RWPE2 (cell line): ENCODE results near the gene CDKN2A.
A peak's percentile ranks its signal among the peaks of the same experiment; 100 is the strongest.
"Not testable (repeated sequence)": the region's sequence is repeated elsewhere in the genome, so short reads cannot be mapped to it uniquely, and the experiment has no call there.

Experiments
- ATAC-seq: fragments of 200-7000 bp; cut with Tn5 transposase; 3 replicates; pipeline ENCODE4 v1.9.1; 2021; ENCODE audit warnings: low read depth
- DNase-seq: peaks from one replicate; pipeline ENCODE4 v3.0.0-alpha.2; 2020; ENCODE audit warnings: low spot score
- H3K27ac ChIP-seq: fragments of 450-650 bp; 2 replicates; pipeline ENCODE4 v1.5.1; 2017; ENCODE audit warnings: mild to moderate bottlenecking; ENCODE audit not compliant: poor library complexity, severe bottlenecking
- H3K27me3 ChIP-seq: fragments of 250-450 bp; sonication (Bioruptor Pico); 2 replicates; pipeline ENCODE4 v1.5.1; 2021; ENCODE audit warnings: mild to moderate bottlenecking, moderate library complexity; ENCODE audit not compliant: insufficient read depth, poor library complexity, severe bottlenecking
- H3K36me3 ChIP-seq: fragments of 250-450 bp; sonication (Bioruptor Pico); 2 replicates; pipeline ENCODE4 v1.5.1; 2020; ENCODE audit warnings: low read depth, mild to moderate bottlenecking, moderate library complexity
- H3K4me1 ChIP-seq: fragments of 250-450 bp; sonication (Bioruptor Pico); 2 replicates; pipeline ENCODE4 v1.5.1; 2021; ENCODE audit warnings: mild to moderate bottlenecking, moderate library complexity; ENCODE audit not compliant: insufficient read depth, poor library complexity, severe bottlenecking
- H3K4me3 ChIP-seq: fragments of 250-450 bp; sonication (Bioruptor Pico); 2 replicates; pipeline ENCODE4 v1.5.1; 2021; ENCODE audit warnings: mild to moderate bottlenecking, moderate library complexity; ENCODE audit not compliant: severe bottlenecking
- H3K9me3 ChIP-seq: fragments of 250-450 bp; sonication (Bioruptor Pico); 2 replicates; pipeline ENCODE4 v1.5.1; 2021; ENCODE audit warnings: mild to moderate bottlenecking, moderate library complexity; ENCODE audit not compliant: severe bottlenecking
- CTCF ChIP-seq: fragments of 450-650 bp; IDR thresholded peaks from one replicate; pipeline ENCODE4 v1.5.1; 2017; ENCODE audit warnings: mild to moderate bottlenecking, moderate library complexity; ENCODE audit not compliant: poor library complexity, severe bottlenecking

Gene CDKN2A

GRCh38 chr9:21967169-21967568, 27.0 kb downstream of the CDKN2A start:
- peaks cover 4% of the 10 kb centered on the region for H3K4me1 ChIP-seq
- H3K9me3 ChIP-seq, result no peaks in the 10 kb centered on the region
- H3K27ac ChIP-seq, result no peak overlapping the region
- H3K4me3 ChIP-seq, result no peak overlapping the region
- no peak for ATAC-seq
- DNase-seq, result no peak
- no peaks in the 10 kb centered on the region for H3K27me3 ChIP-seq
- TF ChIP-seq CTCF, result no peak
- H3K36me3 ChIP-seq, result peaks cover 50% of the 10 kb centered on the region

- no peaks in the 10 kb centered on the region for H3K27me3 ChIP-seq
- H3K4me1 ChIP-seq, result no peaks in the 10 kb centered on the region
- no peak overlapping the region for H3K4me3 ChIP-seq
- H3K27ac ChIP-seq, result no peak overlapping the region
- TF ChIP-seq CTCF, result no peak
- no peaks in the 10 kb centered on the region for H3K9me3 ChIP-seq
- DNase-seq (no peak), ATAC-seq (no peak)
- H3K36me3 ChIP-seq, result peaks cover 41% of the 10 kb centered on the region
Observed at GRCh38 chr9:21966140-21966851, 27.9 kb downstream of the CDKN2A start.

GRCh38 chr9:21965401-21965951, 28.7 kb downstream of the CDKN2A start:
- no peak for TF ChIP-seq CTCF
- H3K4me1 ChIP-seq, result no peaks in the 10 kb centered on the region
- H3K36me3 ChIP-seq, result peaks cover 33% of the 10 kb centered on the region
- no peaks in the 10 kb centered on the region for H3K9me3 ChIP-seq
- ATAC-seq, result peak; percentile 29; the same call in 1 of the 3 replicates
- H3K27ac ChIP-seq, result no peak overlapping the region
- no peaks in the 10 kb centered on the region for H3K27me3 ChIP-seq
- no peak for DNase-seq
- no peak overlapping the region for H3K4me3 ChIP-seq

- H3K4me3 ChIP-seq, result no peak overlapping the region
- ATAC-seq (no peak), DNase-seq (no peak)
- no peaks in the 10 kb centered on the region for H3K27me3 ChIP-seq
- no peak overlapping the region for H3K27ac ChIP-seq
- no peaks in the 10 kb centered on the region for H3K4me1 ChIP-seq
- no peak for TF ChIP-seq CTCF
- H3K9me3 ChIP-seq, result no peaks in the 10 kb centered on the region
- peaks cover 28% of the 10 kb centered on the region for H3K36me3 ChIP-seq
Observed at GRCh38 chr9:21964925-21965385, 29.2 kb downstream of the CDKN2A start.

- no peak for DNase-seq
- no peaks in the 10 kb centered on the region for H3K27me3 ChIP-seq
Observed at GRCh38 chr9:21961569-21961968, 32.6 kb downstream of the CDKN2A start.

GRCh38 chr9:21959268-21959667, 34.9 kb downstream of the CDKN2A start:
- H3K4me3 ChIP-seq, H3K9me3 ChIP-seq, DNase-seq, H3K27me3 ChIP-seq, H3K27ac ChIP-seq, H3K4me1 ChIP-seq, ATAC-seq, H3K36me3 ChIP-seq: not testable (repeated sequence)

More at GRCh38 chr9:21961569-21961968, 32.6 kb downstream of the CDKN2A start:
- Histone ChIP-seq H3K4me3 (no peak overlapping the region), H3K9me3 (no peaks in the 10 kb centered on the region), H3K27ac (no peak overlapping the region), H3K4me1 (no peaks in the 10 kb centered on the region), H3K36me3 (no peaks in the 10 kb centered on the region)
- no peak for TF ChIP-seq CTCF
- ATAC-seq, result no peak
